ENCODE data around the gene TSPAN32.

- TF ChIP-seq EZH2 (IDR thresholded peaks at IDR 0.05; ENCODE audit: low read length) (no peak), CTCF (optimal IDR thresholded peaks at IDR 0.05 in 1 of 3, IDR thresholded peaks at IDR 0.05 in 1 of 3, conservative IDR thresholded peaks at IDR 0.05 in 1 of 3; ENCODE audit: extremely low read depth in 1 of 3, insufficient read depth in 2 of 3, low read length in 3 of 3) (no peak)
Measured at GRCh38 chr11:2304506-2305139, 2.8 kb downstream of the TSPAN32 start.

Data from keratinocyte (primary cell).